UCSD-AML1 (cell line): Measurements from ENCODE around the gene CNBP.
"Not testable (repeated sequence)": the region's sequence is repeated elsewhere in the genome, so short reads cannot be mapped to it uniquely, and the experiment has no call there.

Experiments
- DNase-seq: peaks from one replicate; lab custom pipeline; 2025; ENCODE audit not compliant: unreplicated experiment; lab: John Stamatoyannopoulos, UW

Gene CNBP

GRCh38 chr3:129183569-129184395, at the start of gene CNBP:
TSS of gene CNBP (minus strand) at chr3:129183896. CDS start at chr3:129171757, 12,139 bp downstream.
- DNase-seq, result peak; percentile 96

- no peak for DNase-seq
These were observed 47.8 kb upstream of the CNBP start for GRCh38 chr3:129231331-129232119.

GRCh38 chr3:129230311-129231019, 46.8 kb upstream of the CNBP start:
- DNase-seq, result no peak

GRCh38 chr3:129228891-129229585, 45.3 kb upstream of the CNBP start:
- DNase-seq, result peak; percentile 46

GRCh38 chr3:129226374-129226773, 42.7 kb upstream of the CNBP start:
- no peak for DNase-seq

- peak; percentile 65 for DNase-seq
These were observed 41.3 kb upstream of the CNBP start for GRCh38 chr3:129224984-129225393.

GRCh38 chr3:129224387-129224786, 40.7 kb upstream of the CNBP start:
- not testable (repeated sequence) for DNase-seq

- no peak for DNase-seq
These were observed 35.0 kb upstream of the CNBP start for GRCh38 chr3:129218742-129219141.

GRCh38 chr3:129213238-129213637, 29.5 kb upstream of the CNBP start:
- no peak for DNase-seq

GRCh38 chr3:129211772-129212171, 28.1 kb upstream of the CNBP start:
- no peak for DNase-seq

- no peak for DNase-seq
These were observed 27.6 kb upstream of the CNBP start for GRCh38 chr3:129211345-129211744.

GRCh38 chr3:129207479-129207878, 23.8 kb upstream of the CNBP start:
- no peak for DNase-seq

- DNase-seq, result no peak
These were observed 21.6 kb upstream of the CNBP start for GRCh38 chr3:129205109-129205832.

- DNase-seq, result no peak
These were observed 20.8 kb upstream of the CNBP start for GRCh38 chr3:129204473-129204872.

GRCh38 chr3:129199366-129199765, 15.7 kb upstream of the CNBP start:
- no peak for DNase-seq

- DNase-seq, result no peak
These were observed 13.6 kb upstream of the CNBP start for GRCh38 chr3:129197321-129197720.

- DNase-seq, result no peak
These were observed 12.9 kb upstream of the CNBP start for GRCh38 chr3:129196601-129197000.

GRCh38 chr3:129195731-129196256, 12.1 kb upstream of the CNBP start:
- peak; percentile 39 for DNase-seq

GRCh38 chr3:129189793-129190192, 6.1 kb upstream of the CNBP start:
- DNase-seq, result not testable (repeated sequence)

GRCh38 chr3:129187857-129188256, 4.2 kb upstream of the CNBP start:
- no peak for DNase-seq
